Astrocyte (in vitro differentiated cells and primary cell): Measurements from ENCODE around the gene PRKCH.

Experiments used
- EZH2 ChIP-seq: IDR thresholded peaks from 2 replicates; pipeline ENCODE4 v1.6.1; 2012; ENCODE audit warnings: mild to moderate bottlenecking, low read length, inconsistent platforms; ENCODE audit not compliant: insufficient read depth
- TF ChIP-seq, protein P1 (sequence below): IDR thresholded peaks from 2 replicates; pipeline ENCODE4 v1.5.1; 2011; ENCODE audit warnings: low read depth, mild to moderate bottlenecking, inconsistent platforms, low read length, moderate library complexity; ENCODE audit not compliant: insufficient read depth

DNA sequence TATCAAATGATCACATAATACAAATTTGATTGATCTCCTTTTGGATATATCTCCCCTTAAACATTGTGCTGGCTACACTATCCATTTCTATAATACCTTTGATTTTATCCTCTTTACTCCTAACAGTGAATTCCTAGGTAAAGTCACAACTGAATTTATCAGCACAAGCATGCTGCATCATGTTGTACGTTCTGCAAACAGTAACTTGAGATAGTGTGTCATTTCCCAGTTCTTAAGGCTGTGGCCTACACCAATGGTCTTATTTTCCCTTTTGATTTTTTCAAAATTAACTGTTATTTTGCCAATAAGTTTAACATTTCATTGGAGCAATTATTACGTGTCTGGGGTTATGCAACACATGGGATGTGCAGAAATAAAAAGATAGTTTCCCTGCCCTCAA, 24.8 kb downstream of the PRKCH start:
- TF ChIP-seq, protein P1, sequence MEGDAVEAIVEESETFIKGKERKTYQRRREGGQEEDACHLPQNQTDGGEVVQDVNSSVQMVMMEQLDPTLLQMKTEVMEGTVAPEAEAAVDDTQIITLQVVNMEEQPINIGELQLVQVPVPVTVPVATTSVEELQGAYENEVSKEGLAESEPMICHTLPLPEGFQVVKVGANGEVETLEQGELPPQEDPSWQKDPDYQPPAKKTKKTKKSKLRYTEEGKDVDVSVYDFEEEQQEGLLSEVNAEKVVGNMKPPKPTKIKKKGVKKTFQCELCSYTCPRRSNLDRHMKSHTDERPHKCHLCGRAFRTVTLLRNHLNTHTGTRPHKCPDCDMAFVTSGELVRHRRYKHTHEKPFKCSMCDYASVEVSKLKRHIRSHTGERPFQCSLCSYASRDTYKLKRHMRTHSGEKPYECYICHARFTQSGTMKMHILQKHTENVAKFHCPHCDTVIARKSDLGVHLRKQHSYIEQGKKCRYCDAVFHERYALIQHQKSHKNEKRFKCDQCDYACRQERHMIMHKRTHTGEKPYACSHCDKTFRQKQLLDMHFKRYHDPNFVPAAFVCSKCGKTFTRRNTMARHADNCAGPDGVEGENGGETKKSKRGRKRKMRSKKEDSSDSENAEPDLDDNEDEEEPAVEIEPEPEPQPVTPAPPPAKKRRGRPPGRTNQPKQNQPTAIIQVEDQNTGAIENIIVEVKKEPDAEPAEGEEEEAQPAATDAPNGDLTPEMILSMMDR: no peak
- TF ChIP-seq EZH2: no peak
